PC-3 (cell line): ENCODE measurements around the gene ADARB2.

Source experiments
- EZH2 ChIP-seq: fragments of 300-600 bp; sonication (generic); IDR thresholded peaks from one replicate; pipeline ENCODE4 v1.6.1; 2017; ENCODE audit warnings: antibody characterized with exemption, mild to moderate bottlenecking, low read length; ENCODE audit not compliant: unreplicated experiment
- EZH2phosphoT487 ChIP-seq: fragments of 300-600 bp; sonication (generic); IDR thresholded peaks from 2 replicates; pipeline ENCODE4 v1.6.1; 2018; ENCODE audit warnings: mild to moderate bottlenecking, antibody characterized with exemption, low read length, borderline replicate concordance
- TF ChIP-seq, protein P1 (sequence below): fragments of 300-600 bp; sonication (generic); conservative IDR thresholded peaks from 2 replicates; pipeline ENCODE4 v1.5.1; 2017; ENCODE audit warnings: antibody characterized with exemption, low read depth, mild to moderate bottlenecking, low read length

DNA sequence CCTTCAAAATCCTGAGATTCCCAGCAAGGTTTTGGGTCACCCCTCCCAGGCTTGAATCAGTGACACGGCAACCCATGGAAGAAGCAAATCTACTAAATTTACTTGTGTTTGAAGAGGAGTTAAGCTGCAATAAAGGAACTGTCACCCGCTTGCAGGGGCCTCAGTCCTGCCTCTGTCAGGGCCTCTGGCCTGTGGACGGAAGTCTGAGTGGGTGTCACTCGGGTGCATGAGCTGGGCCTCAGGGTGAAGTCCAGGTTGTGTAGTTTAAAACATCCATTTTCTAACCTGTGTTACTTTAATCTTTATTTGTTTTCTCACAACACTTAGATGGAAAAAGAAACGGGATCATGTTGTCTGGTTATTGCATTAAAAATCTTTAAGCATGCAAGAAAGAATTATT lies 234.9 kb downstream of the ADARB2 start:
- TF ChIP-seq, protein P1, sequence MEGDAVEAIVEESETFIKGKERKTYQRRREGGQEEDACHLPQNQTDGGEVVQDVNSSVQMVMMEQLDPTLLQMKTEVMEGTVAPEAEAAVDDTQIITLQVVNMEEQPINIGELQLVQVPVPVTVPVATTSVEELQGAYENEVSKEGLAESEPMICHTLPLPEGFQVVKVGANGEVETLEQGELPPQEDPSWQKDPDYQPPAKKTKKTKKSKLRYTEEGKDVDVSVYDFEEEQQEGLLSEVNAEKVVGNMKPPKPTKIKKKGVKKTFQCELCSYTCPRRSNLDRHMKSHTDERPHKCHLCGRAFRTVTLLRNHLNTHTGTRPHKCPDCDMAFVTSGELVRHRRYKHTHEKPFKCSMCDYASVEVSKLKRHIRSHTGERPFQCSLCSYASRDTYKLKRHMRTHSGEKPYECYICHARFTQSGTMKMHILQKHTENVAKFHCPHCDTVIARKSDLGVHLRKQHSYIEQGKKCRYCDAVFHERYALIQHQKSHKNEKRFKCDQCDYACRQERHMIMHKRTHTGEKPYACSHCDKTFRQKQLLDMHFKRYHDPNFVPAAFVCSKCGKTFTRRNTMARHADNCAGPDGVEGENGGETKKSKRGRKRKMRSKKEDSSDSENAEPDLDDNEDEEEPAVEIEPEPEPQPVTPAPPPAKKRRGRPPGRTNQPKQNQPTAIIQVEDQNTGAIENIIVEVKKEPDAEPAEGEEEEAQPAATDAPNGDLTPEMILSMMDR = no peak
- no peak for TF ChIP-seq EZH2
- TF ChIP-seq EZH2phosphoT487 = no peak
